Progenitor cell of endocrine pancreas (in vitro differentiated cells): Measurements from ENCODE around the gene ARID1B. TPM values are rescaled to one million over a fixed set of nuclear protein-coding genes. Genes with fewer than 3 reads are reported as not detected.

Source experiments
- DNase-seq: peaks from one replicate; pipeline ENCODE4 v3.0.0; 2021; ENCODE audit warnings: low spot score; ENCODE audit not compliant: unreplicated experiment
- H3K27ac Mint-ChIP-seq: 2 replicates; pipeline ENCODE4 v1.8.0; 2021; ENCODE audit warnings: mild to moderate bottlenecking, moderate library complexity, mixed read lengths
- H3K27me3 Mint-ChIP-seq: 2 replicates; pipeline ENCODE4 v1.8.0; 2021; ENCODE audit warnings: mixed read lengths
- H3K36me3 Mint-ChIP-seq: 2 replicates; pipeline ENCODE4 v1.8.0; 2022; ENCODE audit warnings: mixed read lengths; ENCODE audit not compliant: insufficient read depth
- H3K4me1 Mint-ChIP-seq: 2 replicates; pipeline ENCODE4 v1.8.0; 2021; ENCODE audit warnings: low read depth, mixed read lengths
- H3K4me3 Mint-ChIP-seq: 2 replicates; pipeline ENCODE4 v1.8.0; 2021; ENCODE audit warnings: low read depth, mild to moderate bottlenecking, moderate library complexity, mixed read lengths
- H3K9me3 Mint-ChIP-seq: 2 replicates; pipeline ENCODE4 v1.8.0; 2021; ENCODE audit warnings: low read depth, mixed read lengths
- CTCF ChIP-seq: fragments of 200-600 bp; sonication (generic); IDR thresholded peaks from one replicate; pipeline ENCODE4 v1.5.0; 2021; ENCODE audit warnings: antibody characterized with exemption, mild to moderate bottlenecking; ENCODE audit not compliant: unreplicated experiment
- total RNA-seq: library from RNA; stranded (reverse); gene quantifications from 2 replicates; pipeline ENCODE4 v1.2.1, GENCODE V29; 2021

The ARID1B gene
- total RNA-seq, 1 donor from 2014 or later, result 152 TPM

- TF ChIP-seq CTCF, result no peak
- no peaks in the 10 kb centered on the region for H3K27me3 Mint-ChIP-seq
- no peaks in the 10 kb centered on the region for H3K36me3 Mint-ChIP-seq
- no peaks in the 10 kb centered on the region for H3K9me3 Mint-ChIP-seq
- no peak for DNase-seq
- H3K4me1 Mint-ChIP-seq, result peaks cover 33% of the 10 kb centered on the region
- no peak overlapping the region for H3K4me3 Mint-ChIP-seq
- H3K27ac Mint-ChIP-seq, result no peak overlapping the region
These were observed 102.0 kb downstream of the ARID1B start for GRCh38 chr6:156879186-156879585.

GRCh38 chr6:156879591-156879990, 102.4 kb downstream of the ARID1B start:
- Mint-ChIP-seq H3K9me3 (no peaks in the 10 kb centered on the region), H3K4me1 (peaks cover 31% of the 10 kb centered on the region), H3K27me3 (no peaks in the 10 kb centered on the region), H3K27ac (peak overlapping the region; percentile 2), H3K36me3 (no peaks in the 10 kb centered on the region), H3K4me3 (no peak overlapping the region)
- no peak for TF ChIP-seq CTCF
- DNase-seq, result no peak

GRCh38 chr6:156880913-156881312, 103.7 kb downstream of the ARID1B start:
- no peaks in the 10 kb centered on the region for H3K27me3 Mint-ChIP-seq
- H3K4me1 Mint-ChIP-seq, result peaks cover 29% of the 10 kb centered on the region
- H3K4me3 Mint-ChIP-seq, result no peak overlapping the region
- no peaks in the 10 kb centered on the region for H3K36me3 Mint-ChIP-seq
- DNase-seq, result no peak
- no peak for TF ChIP-seq CTCF
- H3K9me3 Mint-ChIP-seq, result no peaks in the 10 kb centered on the region
- H3K27ac Mint-ChIP-seq, result no peak overlapping the region

GRCh38 chr6:156881687-156882629, 104.8 kb downstream of the ARID1B start:
- Mint-ChIP-seq H3K27ac (peak overlapping the region; percentile 30), H3K36me3 (no peaks in the 10 kb centered on the region), H3K27me3 (no peaks in the 10 kb centered on the region), H3K9me3 (no peaks in the 10 kb centered on the region), H3K4me3 (no peak overlapping the region), H3K4me1 (peaks cover 35% of the 10 kb centered on the region)
- no peak for TF ChIP-seq CTCF
- DNase-seq, result no peak

- Mint-ChIP-seq H3K4me3 (no peak overlapping the region), H3K27ac (peak overlapping the region; percentile 43), H3K9me3 (no peaks in the 10 kb centered on the region), H3K36me3 (no peaks in the 10 kb centered on the region), H3K27me3 (no peaks in the 10 kb centered on the region), H3K4me1 (peaks cover 34% of the 10 kb centered on the region)
- no peak for DNase-seq
- no peak for TF ChIP-seq CTCF
These were observed 106.5 kb downstream of the ARID1B start for GRCh38 chr6:156883497-156884252.
